ENCODE data around the gene MKKS.

The MKKS gene

DNA sequence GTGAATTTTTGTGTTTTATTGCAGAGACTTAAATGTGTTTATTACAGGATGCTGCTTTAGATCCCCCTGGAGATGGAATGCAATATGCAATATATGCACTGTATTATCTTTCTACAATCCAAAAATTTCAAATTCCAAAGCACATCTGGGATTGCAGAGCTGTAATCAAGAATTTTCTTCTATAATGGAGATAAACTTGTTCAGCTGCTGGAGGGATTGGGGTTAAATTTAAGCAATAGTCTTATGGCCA, 66.4 kb downstream of the MKKS start:
- no peak for DNase-seq

DNA sequence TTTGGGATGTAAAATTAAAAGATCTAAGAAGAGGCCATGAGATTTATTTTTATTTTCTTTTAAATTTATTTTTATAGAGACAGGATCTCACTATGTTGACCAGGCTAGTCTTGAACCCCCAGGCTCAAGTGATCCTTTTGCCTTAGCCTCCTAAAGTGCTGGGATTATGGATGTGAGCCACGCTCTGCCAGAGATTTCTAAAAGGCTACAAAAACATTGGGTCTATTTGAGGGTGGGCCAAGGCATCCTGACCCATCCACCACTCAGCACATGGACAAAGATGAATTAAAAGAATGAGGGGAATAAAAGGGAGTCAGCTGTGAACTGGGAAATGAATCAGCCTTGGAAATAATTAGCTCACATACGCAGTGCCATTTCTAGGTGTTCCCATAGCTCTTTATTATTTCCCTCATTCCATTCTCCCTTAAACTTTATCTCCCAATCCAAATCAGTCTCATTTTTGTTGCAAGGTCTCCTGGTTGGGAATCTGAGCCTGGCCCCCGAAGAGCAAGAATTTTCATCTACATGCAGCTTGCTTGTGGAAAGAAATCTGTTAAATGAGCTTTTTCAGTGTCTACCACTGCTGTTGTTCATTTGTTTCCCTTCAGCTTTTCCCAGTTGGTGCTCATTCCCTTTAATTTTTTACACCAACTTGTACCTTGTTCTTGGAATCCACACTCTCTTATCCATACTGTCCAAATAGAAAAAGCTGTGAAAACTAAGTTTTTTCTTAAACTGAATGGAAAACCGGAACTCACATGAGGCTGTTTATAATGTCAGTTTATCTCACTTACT, 66.9 kb downstream of the MKKS start:
- no peak for DNase-seq

DNA sequence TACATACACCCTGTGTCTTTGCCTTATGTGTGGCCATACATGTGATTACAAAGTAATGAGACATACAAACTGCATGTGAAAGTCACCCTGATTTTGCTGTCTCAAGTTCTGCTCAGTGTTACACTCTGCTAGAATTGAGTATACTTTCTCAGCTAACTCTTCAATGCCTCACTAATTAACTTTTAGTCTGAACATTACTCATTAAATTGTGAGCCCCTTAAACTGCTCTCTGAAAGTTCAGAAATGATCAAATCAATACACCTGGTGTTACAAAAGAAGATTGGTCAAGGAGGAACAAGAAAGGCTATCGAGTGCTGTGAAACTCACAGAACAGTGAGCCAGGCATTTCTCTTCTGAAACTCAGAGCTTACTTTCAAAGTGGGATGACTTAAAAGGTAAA, 71.3 kb downstream of the MKKS start:
- DNase-seq: no peak

DNA sequence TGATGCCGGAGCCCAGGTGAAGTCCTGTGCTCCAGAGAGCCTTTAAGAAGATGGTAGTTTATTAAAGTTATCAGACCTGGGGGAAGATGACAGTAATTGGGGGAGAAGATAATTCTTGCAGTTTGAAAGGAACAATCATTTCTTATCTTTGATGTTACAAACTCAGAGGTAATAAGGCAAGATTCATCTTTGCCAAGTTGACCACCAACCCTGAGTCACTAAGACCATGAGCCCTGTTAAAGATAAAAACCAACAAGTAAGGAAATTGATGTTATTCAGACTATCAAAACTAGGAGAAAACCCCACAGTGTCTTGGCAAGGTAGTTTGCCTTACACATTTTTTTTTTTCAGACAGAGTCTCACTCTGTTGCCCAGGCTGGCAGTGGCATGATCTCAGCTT, 73.1 kb downstream of the MKKS start:
- no peak for DNase-seq

DNA sequence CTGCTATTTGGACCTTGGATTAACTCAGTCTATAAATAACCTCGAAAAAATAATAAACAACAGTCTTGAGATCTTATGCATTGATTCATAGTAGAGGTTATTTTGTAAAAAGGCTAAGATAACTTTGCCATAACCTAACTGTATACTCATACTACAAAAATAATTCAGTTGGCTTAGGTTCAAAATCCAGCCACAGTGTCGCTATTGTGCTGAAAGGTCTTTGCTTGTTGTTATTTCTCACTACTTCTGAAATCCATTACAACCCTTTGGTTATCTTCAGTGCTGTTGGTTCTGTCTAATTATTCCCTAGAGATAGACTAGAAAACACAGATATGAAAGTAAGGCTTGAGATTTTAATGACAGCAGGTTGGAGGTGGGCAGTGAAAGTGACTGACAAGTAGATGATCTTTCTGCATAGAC, 74.4 kb downstream of the MKKS start:
- DNase-seq: no peak

DNA sequence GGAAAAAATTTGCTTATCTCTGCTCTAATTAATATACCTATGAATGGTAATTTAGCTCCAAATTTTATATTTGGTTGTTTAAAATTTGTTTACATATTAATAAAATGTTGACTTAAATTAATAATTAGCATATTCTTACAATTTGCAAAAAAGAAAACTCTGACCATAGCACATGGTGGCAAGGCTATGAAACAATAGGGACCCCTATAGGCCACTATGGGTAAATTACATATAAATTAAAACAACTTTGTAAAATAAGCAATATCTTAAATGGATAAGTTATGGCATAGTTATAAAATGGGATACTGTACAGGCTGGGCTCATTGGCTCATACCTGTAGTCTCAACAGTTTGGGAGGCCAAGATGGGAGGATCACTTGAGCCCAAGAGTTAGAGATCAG, 76.0 kb downstream of the MKKS start:
- DNase-seq: no peak

DNA sequence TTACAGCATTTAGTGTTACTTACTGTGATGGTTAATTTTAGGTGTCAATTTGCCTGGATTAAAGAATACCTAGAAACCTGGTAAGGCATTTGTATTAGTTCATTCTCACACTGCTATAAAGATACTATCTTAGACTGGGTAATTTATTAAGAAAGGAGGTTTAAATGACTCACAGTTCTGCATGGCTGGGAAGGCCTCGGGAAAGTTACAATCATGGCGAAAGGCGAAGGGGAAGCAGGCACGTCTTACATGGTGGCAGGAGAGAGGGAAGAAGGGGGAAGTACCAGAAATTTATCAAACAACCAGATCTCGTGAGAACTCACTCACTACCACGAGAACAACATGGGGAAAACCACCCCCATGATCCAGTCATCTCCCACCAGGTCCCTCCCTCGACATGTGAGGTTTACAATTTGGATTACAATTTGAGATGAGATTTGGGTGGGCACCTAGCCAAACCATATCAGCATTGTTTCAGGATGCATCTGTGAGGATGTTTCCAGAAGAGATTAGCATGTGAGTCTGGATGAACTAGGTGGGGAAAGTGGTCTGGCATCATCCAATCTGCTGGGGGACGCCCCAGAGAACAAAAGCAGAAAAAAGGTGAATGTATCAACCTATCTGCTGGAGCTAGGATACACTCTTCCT, 76.8 kb downstream of the MKKS start:
- DNase-seq: no peak

DNA sequence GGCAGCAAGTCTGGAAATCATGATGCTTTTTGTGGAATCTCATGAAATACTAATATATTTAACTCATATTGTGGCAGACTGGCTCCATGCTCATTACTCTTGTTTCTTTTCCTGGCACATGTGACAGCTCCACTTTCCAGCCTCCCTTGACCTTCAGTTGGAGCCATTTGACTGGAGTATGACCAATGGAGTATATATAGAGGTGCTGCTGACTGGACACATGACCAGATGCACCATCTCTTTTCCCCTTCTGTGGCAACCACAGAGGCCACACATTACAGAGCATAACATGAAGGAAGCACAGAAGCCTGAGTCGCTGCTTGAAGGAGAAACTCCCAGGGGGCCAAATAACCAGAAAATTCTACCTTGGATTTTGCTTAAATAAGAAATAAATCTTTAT, 77.4 kb downstream of the MKKS start:
- no peak for DNase-seq

DNA sequence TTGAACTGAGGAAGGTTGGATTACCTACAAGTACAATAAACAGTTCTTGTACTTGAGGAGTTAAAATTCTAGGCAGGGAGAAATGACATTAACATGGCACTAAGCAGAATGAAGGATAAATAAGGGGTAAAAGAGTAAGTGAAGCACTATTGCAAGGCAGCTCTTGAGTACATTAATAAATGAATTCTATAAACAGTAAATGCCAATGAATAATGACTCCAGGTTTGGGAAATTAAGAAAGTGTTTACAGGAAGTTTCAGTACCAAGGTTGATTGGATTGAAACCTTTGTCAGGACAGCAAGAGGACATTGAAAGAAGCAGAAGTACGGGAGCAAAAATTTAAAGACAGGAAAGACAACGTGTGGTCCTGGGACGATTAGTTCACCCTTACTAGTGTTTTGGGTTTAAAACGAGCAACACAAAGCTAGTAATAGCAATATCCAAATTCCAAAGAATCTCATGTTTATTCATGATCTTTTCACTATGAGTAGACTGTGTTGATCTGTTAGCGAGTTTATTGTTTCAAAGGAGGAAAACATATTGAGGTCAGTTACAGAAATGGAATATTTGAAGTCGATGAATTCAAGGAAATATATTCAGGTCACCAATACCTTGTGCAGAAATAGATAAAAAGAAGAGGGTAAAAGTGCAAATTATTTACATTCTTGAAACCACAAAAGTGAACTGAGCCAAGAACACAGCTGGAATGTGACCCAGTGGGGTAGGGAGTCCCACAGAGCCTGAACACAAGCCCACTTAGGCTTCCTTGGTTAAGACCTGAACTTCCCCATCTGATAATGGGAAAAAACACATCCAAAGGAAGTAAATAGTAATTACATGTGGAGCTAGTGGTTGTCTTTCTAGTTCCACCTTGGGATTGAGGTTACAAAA, 80.8 kb downstream of the MKKS start:
- DNase-seq: no peak

Measured in right forelimb (tissue), 1 donor.